Neural cell (in vitro differentiated cells): ENCODE results near the gene UNC5B. TPM values are rescaled to one million over a fixed set of nuclear protein-coding genes. Genes with fewer than 3 reads are reported as not detected.

Experiments used
- H2AFZ ChIP-seq: fragments of 200-600, 300-800 bp; sonication (generic), shearing (Covaris generic); 2 replicates; pipeline ENCODE4 v1.6.0; 2014; ENCODE audit warnings: low read depth, mild to moderate bottlenecking, antibody characterized with exemption, low read length, moderate library complexity
- H3F3A ChIP-seq: fragments of 200-600 bp; shearing (Covaris generic); 2 replicates; pipeline ENCODE4 v1.6.1; 2016; ENCODE audit warnings: mild to moderate bottlenecking, moderate library complexity, mixed read lengths, antibody characterized with exemption, low read length; ENCODE audit not compliant: insufficient read depth, poor library complexity, severe bottlenecking
- H3K27ac ChIP-seq: fragments of 200-600, 300-800 bp; sonication (generic), shearing (Covaris generic); 2 replicates; pipeline ENCODE4 v1.5.1; 2014; ENCODE audit warnings: mild to moderate bottlenecking, low read length, moderate library complexity
- H3K27me3 ChIP-seq: fragments of 300-800, 200-600 bp; sonication (generic), shearing (Covaris generic); 2 replicates; pipeline ENCODE4 v1.6.0; 2014; ENCODE audit warnings: mild to moderate bottlenecking, low read depth, low read length, moderate library complexity; ENCODE audit not compliant: insufficient read depth
- H3K36me3 ChIP-seq: fragments of 300-800, 200-600 bp; sonication (generic), shearing (Covaris generic); 2 replicates; pipeline ENCODE4 v1.5.1; 2014; ENCODE audit warnings: mild to moderate bottlenecking, antibody characterized with exemption, low read length, moderate library complexity; ENCODE audit not compliant: insufficient read depth
- H3K4me2 ChIP-seq: fragments of 300-800, 200-600 bp; sonication (generic), shearing (Covaris generic); 2 replicates; pipeline ENCODE4 v1.6.0; 2014; ENCODE audit warnings: mild to moderate bottlenecking, low read length
- H3K4me3 ChIP-seq: fragments of 300-800, 200-600 bp; sonication (generic), shearing (Covaris generic); 2 replicates; pipeline ENCODE4 v1.5.1; 2014; ENCODE audit warnings: mild to moderate bottlenecking, low read length, moderate library complexity
- H3K79me2 ChIP-seq: fragments of 200-600 bp; shearing (Covaris generic); replicated peaks from 2 replicates; pipeline ENCODE4 v1.6.0; 2014; ENCODE audit warnings: mild to moderate bottlenecking, low read length, moderate library complexity; ENCODE audit not compliant: insufficient read depth
- H3K9ac ChIP-seq: fragments of 300-800, 200-600 bp; sonication (generic), shearing (Covaris generic); 2 replicates; pipeline ENCODE4 v1.6.1; 2016; ENCODE audit warnings: mild to moderate bottlenecking, low read length, mixed read lengths
- H3K9me2 ChIP-seq: fragments of 200-600 bp; shearing (Covaris generic); 2 replicates; pipeline ENCODE4 v1.6.1; 2016; ENCODE audit warnings: mild to moderate bottlenecking, low read length, mixed read lengths; ENCODE audit not compliant: insufficient read depth
- H3K9me3 ChIP-seq: fragments of 200-600, 300-800 bp; sonication (generic), shearing (Covaris generic); 2 replicates; pipeline ENCODE4 v1.6.1; 2016; ENCODE audit warnings: mild to moderate bottlenecking, mixed run types, low read length, moderate library complexity, mixed read lengths
- H4K20me1 ChIP-seq: fragments of 200-600 bp; shearing (Covaris generic); 2 replicates; pipeline ENCODE4 v1.6.1; 2016; ENCODE audit warnings: mild to moderate bottlenecking, mixed run types; ENCODE audit not compliant: insufficient read depth
- EP300 ChIP-seq: fragments of 450-650 bp; conservative IDR thresholded peaks from 2 replicates; pipeline ENCODE4 v1.6.1; 2014; ENCODE audit warnings: antibody characterized with exemption, mild to moderate bottlenecking, moderate library complexity; ENCODE audit not compliant: poor library complexity, severe bottlenecking
- EZH2 ChIP-seq: fragments of 200-600, 300-800 bp; shearing (Covaris generic), sonication (generic); IDR thresholded peaks from 2 replicates; pipeline ENCODE4 v1.6.1; 2014; ENCODE audit warnings: antibody characterized with exemption, low read length, borderline replicate concordance, mild to moderate bottlenecking; ENCODE audit not compliant: insufficient read depth, poor library complexity, severe bottlenecking
- MXI1 ChIP-seq: fragments of 450-650 bp; conservative IDR thresholded peaks from 2 replicates; pipeline ENCODE4 v1.6.1; 2014; ENCODE audit warnings: antibody characterized with exemption, mild to moderate bottlenecking; ENCODE audit not compliant: poor library complexity, severe bottlenecking
- POLR2AphosphoS5 ChIP-seq: IDR thresholded peaks from 2 replicates; pipeline ENCODE4 v1.6.1; 2012
- RAD21 ChIP-seq: fragments of 450-650 bp; conservative IDR thresholded peaks from 2 replicates; pipeline ENCODE4 v1.6.1; 2014; ENCODE audit warnings: antibody characterized with exemption, mild to moderate bottlenecking, moderate library complexity
- SMC3 ChIP-seq: fragments of 450-650 bp; conservative IDR thresholded peaks from 2 replicates; pipeline ENCODE4 v1.6.1; 2014; ENCODE audit warnings: antibody characterized with exemption, mild to moderate bottlenecking, moderate library complexity; ENCODE audit not compliant: poor library complexity
- TAF1 ChIP-seq: IDR thresholded peaks from 2 replicates; pipeline ENCODE4 v1.6.1; 2012; ENCODE audit warnings: low read depth
- polyA plus RNA-seq: library from polyadenylated mRNA; depleted of rRNA; stranded (reverse); fragments of >200 nt; gene quantifications from 2 replicates; pipeline ENCODE4 v1.2.3, GENCODE V29; 2014
- TF ChIP-seq, protein P1 (sequence below): fragments of 450-650 bp; IDR thresholded peaks from 2 replicates; pipeline ENCODE4 v1.5.1; 2014; ENCODE audit warnings: antibody characterized with exemption, mild to moderate bottlenecking, moderate library complexity; ENCODE audit not compliant: poor library complexity, severe bottlenecking
- TF ChIP-seq, protein P2 (sequence below): IDR thresholded peaks from 2 replicates; pipeline ENCODE4 v1.6.1; 2012; ENCODE audit warnings: borderline replicate concordance

The UNC5B gene
- polyA plus RNA-seq, 1 donor from 2014 or later: 2.0 TPM

DNA sequence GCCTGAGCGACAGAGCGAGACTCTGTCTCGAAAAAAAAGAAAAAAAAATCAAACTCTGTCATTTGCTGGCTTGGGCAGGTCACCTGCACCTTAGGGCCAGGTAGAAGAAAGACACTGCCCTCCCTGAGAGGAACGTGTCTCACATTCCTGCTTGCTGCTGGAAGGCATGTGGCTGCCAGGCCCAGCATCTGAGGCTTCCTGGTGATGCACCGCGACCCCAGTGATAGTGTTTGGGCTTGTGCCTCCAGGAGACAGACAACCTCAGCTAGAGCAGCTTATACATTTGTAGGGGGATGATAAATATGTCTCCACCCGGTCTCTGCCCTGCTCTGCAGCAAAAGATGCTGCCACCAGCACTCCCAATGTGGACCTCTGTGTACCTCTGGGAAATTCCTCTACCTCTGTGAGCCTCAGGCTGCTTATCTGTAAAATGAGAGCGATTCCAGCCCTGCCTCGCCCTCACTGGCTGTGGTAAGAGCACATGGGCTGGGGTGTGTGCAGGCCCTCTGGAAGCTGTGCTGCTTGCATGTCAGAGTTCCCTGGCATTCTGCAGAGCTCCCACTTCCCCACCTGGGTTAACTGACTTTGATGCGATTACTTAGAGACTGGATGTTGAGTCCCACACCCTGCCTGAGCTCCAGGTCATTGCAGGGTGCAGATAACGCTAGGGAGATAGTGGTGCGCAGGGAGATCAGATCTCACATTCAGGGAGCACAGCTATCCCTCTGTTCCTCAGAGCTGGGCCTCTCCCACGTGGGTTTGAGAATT, 126.5 kb downstream of the UNC5B start:
- no peak overlapping the region for H3K4me3 ChIP-seq
- no peaks in the 10 kb centered on the region for H3K27me3 ChIP-seq
- H3K9ac ChIP-seq: no peak overlapping the region
- TF ChIP-seq EZH2 (no peak), EP300 (no peak), MXI1 (no peak), POLR2AphosphoS5 (no peak), TAF1 (no peak), SMC3 (no peak), RAD21 (no peak)
- TF ChIP-seq, protein P1, sequence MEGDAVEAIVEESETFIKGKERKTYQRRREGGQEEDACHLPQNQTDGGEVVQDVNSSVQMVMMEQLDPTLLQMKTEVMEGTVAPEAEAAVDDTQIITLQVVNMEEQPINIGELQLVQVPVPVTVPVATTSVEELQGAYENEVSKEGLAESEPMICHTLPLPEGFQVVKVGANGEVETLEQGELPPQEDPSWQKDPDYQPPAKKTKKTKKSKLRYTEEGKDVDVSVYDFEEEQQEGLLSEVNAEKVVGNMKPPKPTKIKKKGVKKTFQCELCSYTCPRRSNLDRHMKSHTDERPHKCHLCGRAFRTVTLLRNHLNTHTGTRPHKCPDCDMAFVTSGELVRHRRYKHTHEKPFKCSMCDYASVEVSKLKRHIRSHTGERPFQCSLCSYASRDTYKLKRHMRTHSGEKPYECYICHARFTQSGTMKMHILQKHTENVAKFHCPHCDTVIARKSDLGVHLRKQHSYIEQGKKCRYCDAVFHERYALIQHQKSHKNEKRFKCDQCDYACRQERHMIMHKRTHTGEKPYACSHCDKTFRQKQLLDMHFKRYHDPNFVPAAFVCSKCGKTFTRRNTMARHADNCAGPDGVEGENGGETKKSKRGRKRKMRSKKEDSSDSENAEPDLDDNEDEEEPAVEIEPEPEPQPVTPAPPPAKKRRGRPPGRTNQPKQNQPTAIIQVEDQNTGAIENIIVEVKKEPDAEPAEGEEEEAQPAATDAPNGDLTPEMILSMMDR: no peak
- TF ChIP-seq, protein P2, sequence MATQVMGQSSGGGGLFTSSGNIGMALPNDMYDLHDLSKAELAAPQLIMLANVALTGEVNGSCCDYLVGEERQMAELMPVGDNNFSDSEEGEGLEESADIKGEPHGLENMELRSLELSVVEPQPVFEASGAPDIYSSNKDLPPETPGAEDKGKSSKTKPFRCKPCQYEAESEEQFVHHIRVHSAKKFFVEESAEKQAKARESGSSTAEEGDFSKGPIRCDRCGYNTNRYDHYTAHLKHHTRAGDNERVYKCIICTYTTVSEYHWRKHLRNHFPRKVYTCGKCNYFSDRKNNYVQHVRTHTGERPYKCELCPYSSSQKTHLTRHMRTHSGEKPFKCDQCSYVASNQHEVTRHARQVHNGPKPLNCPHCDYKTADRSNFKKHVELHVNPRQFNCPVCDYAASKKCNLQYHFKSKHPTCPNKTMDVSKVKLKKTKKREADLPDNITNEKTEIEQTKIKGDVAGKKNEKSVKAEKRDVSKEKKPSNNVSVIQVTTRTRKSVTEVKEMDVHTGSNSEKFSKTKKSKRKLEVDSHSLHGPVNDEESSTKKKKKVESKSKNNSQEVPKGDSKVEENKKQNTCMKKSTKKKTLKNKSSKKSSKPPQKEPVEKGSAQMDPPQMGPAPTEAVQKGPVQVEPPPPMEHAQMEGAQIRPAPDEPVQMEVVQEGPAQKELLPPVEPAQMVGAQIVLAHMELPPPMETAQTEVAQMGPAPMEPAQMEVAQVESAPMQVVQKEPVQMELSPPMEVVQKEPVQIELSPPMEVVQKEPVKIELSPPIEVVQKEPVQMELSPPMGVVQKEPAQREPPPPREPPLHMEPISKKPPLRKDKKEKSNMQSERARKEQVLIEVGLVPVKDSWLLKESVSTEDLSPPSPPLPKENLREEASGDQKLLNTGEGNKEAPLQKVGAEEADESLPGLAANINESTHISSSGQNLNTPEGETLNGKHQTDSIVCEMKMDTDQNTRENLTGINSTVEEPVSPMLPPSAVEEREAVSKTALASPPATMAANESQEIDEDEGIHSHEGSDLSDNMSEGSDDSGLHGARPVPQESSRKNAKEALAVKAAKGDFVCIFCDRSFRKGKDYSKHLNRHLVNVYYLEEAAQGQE: no peak
- H3F3A ChIP-seq: no peaks in the 10 kb centered on the region
- no peak overlapping the region for H2AFZ ChIP-seq
- no peaks in the 10 kb centered on the region for H3K9me3 ChIP-seq
- no peaks in the 10 kb centered on the region for H3K9me2 ChIP-seq
- no peaks in the 10 kb centered on the region for H4K20me1 ChIP-seq
- H3K36me3 ChIP-seq: no peaks in the 10 kb centered on the region
- H3K4me2 ChIP-seq: no peak overlapping the region
- no peaks in the 10 kb centered on the region for H3K79me2 ChIP-seq
- H3K27ac ChIP-seq: no peak overlapping the region

DNA sequence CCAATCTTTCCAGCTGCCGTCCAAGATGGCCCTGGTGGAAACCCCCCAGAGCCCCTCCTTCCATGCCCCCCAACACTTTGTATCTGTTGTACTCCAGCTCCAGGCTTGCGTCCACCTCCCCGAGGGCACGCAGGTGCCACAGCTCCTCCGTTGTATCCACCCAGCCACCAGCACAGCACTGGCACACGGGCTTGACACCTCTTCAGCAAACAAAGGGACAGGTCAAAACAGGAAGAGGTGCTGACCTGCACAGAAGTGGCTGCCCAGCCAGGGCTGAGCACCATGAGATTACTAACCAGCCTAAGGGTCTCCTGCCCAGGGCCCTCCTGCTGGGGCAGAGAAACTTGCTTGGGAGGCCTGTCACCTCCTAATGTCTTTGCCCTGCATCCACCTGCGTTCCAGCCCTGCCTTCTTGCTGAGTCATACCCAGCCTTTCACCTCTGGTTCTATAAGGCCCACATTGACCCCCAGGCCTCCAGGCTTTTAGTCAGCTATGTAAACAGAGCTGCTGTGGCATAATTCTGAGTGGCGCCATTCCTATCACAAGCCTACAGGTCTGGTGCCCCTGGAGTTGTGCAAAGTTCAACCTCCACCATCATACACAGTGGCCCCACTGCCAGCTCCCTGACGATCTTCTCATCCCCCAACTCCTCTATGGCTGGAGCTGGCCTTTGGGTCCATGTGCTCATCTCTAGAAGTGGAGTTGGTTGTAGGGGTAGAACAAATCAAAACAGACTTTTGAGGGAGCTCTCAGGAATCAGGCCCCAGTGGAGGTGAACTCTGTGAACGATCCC, 127.6 kb downstream of the UNC5B start:
- TF ChIP-seq EZH2 (no peak), POLR2AphosphoS5 (no peak), EP300 (no peak), RAD21 (no peak), SMC3 (no peak), MXI1 (no peak), TAF1 (no peak)
- TF ChIP-seq, protein P1: no peak
- TF ChIP-seq, protein P2: no peak
- Histone ChIP-seq H3K27me3 (no peaks in the 10 kb centered on the region), H2AFZ (no peak overlapping the region), H3K9me2 (no peaks in the 10 kb centered on the region), H3K4me2 (no peak overlapping the region), H4K20me1 (no peaks in the 10 kb centered on the region), H3K27ac (no peak overlapping the region), H3K79me2 (no peaks in the 10 kb centered on the region), H3K9me3 (no peaks in the 10 kb centered on the region), H3F3A (no peaks in the 10 kb centered on the region), H3K4me3 (no peak overlapping the region), H3K36me3 (no peaks in the 10 kb centered on the region), H3K9ac (no peak overlapping the region)
